Vagina (tissue), 2 donors: Measurements from ENCODE around the gene SLC17A1. TPM values are rescaled to one million over a fixed set of nuclear protein-coding genes. Genes with fewer than 3 reads are reported as not detected.

Experiments
- DNase-seq, 2 donors: peaks; one replicate each; pipeline ENCODE4 v3.0.0-alpha.2; 2017; ENCODE audit errors: extremely low spot score in 2 of 2
- H3K27ac ChIP-seq: fragments of 200-600 bp; sonication (generic); one replicate; pipeline ENCODE4 v1.5.1; 2019
- H3K27me3 ChIP-seq: fragments of 200-600 bp; sonication (generic); one replicate; pipeline ENCODE4 v1.5.1; 2019
- H3K36me3 ChIP-seq, 2 donors: fragments of 200-600 bp; sonication (generic); one replicate each; pipeline ENCODE4 v1.5.1; 2017 to 2019
- H3K4me1 ChIP-seq: fragments of 200-600 bp; sonication (generic); one replicate; pipeline ENCODE4 v1.5.1; 2019
- H3K4me3 ChIP-seq, 2 donors: fragments of 200-600 bp; sonication (generic); 1 replicate in 1 of 2; 2 replicates in 1 of 2; pipeline ENCODE4 v1.5.1; 2016 to 2019
- H3K9me3 ChIP-seq: fragments of 200-600 bp; sonication (generic); one replicate; pipeline ENCODE4 v1.5.1; 2019
- CTCF ChIP-seq, 3 experiments: fragments of 450-650 bp in 2 of 3; fragments of 200-600 bp in 1 of 3; sonication (generic) in 1 of 3; IDR thresholded peaks; one replicate each; pipeline ENCODE4 v1.5.1; 2017 to 2019; ENCODE audit warnings: antibody characterized with exemption in 3 of 3, mild to moderate bottlenecking in 2 of 3, moderate library complexity in 2 of 3
- POLR2A ChIP-seq, 2 donors: fragments of 450-650 bp; IDR thresholded peaks; one replicate each; pipeline ENCODE4 v1.6.1; 2017; ENCODE audit warnings: antibody characterized with exemption in 2 of 2, mild to moderate bottlenecking in 2 of 2, moderate library complexity in 2 of 2
- POLR2AphosphoS5 ChIP-seq, 2 donors: sonication (generic); formaldehyde crosslinking; IDR thresholded peaks; one replicate each; pipeline ENCODE4 v1.9.0; 2017; ENCODE audit warnings: antibody characterized with exemption in 2 of 2, mild to moderate bottlenecking in 2 of 2, low read depth in 1 of 2; ENCODE audit not compliant: insufficient read depth in 1 of 2
- intact Hi-C: fragments of 100-400 bp; cut with DNase I; formaldehyde crosslinking; loops from one replicate; pipeline ENCODE4 v1.15.1; 2023
- total RNA-seq: library from RNA; depleted of rRNA; stranded (reverse); fragments of >200 nt; gene quantifications from one replicate; pipeline ENCODE4 v1.2.3, GENCODE V29; 2016

The SLC17A1 gene
- total RNA-seq, 1 donor from 2014 or later, result not detected

- no peaks in the 10 kb centered on the region for H3K36me3 ChIP-seq
- H3K27ac ChIP-seq, result no peak overlapping the region
- no peaks in the 10 kb centered on the region for H3K27me3 ChIP-seq
- intact Hi-C loops, result no loop called here
- no peak for DNase-seq
- H3K4me1 ChIP-seq, result no peaks in the 10 kb centered on the region
- H3K9me3 ChIP-seq, result no peaks in the 10 kb centered on the region
- TF ChIP-seq CTCF (IDR thresholded peaks at IDR 0.05), result no peak
- no peak for TF ChIP-seq POLR2AphosphoS5 (IDR thresholded peaks at IDR 0.05; ENCODE audit: insufficient read depth in 1 of 2, low read depth in 1 of 2)
- TF ChIP-seq POLR2A (IDR thresholded peaks at IDR 0.05), result no peak
- H3K4me3 ChIP-seq, result no peak overlapping the region
Measured at GRCh38 chr6:25794784-25795183, 37.1 kb downstream of the SLC17A1 start.

- Histone ChIP-seq H3K27me3 (no peaks in the 10 kb centered on the region), H3K4me3 (no peak overlapping the region), H3K4me1 (no peaks in the 10 kb centered on the region), H3K27ac (no peak overlapping the region), H3K9me3 (no peaks in the 10 kb centered on the region), H3K36me3 (no peaks in the 10 kb centered on the region)
- intact Hi-C loops, result no loop called here
- no peak for DNase-seq
- TF ChIP-seq POLR2A (IDR thresholded peaks at IDR 0.05) (no peak), POLR2AphosphoS5 (IDR thresholded peaks at IDR 0.05; ENCODE audit: insufficient read depth in 1 of 2, low read depth in 1 of 2) (no peak), CTCF (IDR thresholded peaks at IDR 0.05) (no peak)
Measured at GRCh38 chr6:25793970-25794369, 37.9 kb downstream of the SLC17A1 start.

GRCh38 chr6:25792016-25792415 lies 39.8 kb downstream of the SLC17A1 start:
- DNase-seq, result no peak
- H3K27me3 ChIP-seq, result no peaks in the 10 kb centered on the region
- no peaks in the 10 kb centered on the region for H3K4me1 ChIP-seq
- intact Hi-C loops, result no loop called here
- H3K27ac ChIP-seq, result no peak overlapping the region
- no peak for TF ChIP-seq CTCF (IDR thresholded peaks at IDR 0.05)
- no peak for TF ChIP-seq POLR2AphosphoS5 (IDR thresholded peaks at IDR 0.05; ENCODE audit: insufficient read depth in 1 of 2, low read depth in 1 of 2)
- no peak for TF ChIP-seq POLR2A (IDR thresholded peaks at IDR 0.05)
- H3K9me3 ChIP-seq, result no peaks in the 10 kb centered on the region
- H3K36me3 ChIP-seq, result no peaks in the 10 kb centered on the region
- no peak overlapping the region for H3K4me3 ChIP-seq

- no peak for DNase-seq
- Histone ChIP-seq H3K4me3 (no peak overlapping the region), H3K27me3 (no peaks in the 10 kb centered on the region), H3K4me1 (no peaks in the 10 kb centered on the region), H3K27ac (no peak overlapping the region), H3K36me3 (no peaks in the 10 kb centered on the region), H3K9me3 (no peaks in the 10 kb centered on the region)
- intact Hi-C loops, result no loop called here
- TF ChIP-seq CTCF (IDR thresholded peaks at IDR 0.05) (no peak), POLR2AphosphoS5 (IDR thresholded peaks at IDR 0.05; ENCODE audit: insufficient read depth in 1 of 2, low read depth in 1 of 2) (no peak), POLR2A (IDR thresholded peaks at IDR 0.05) (no peak)
Measured at GRCh38 chr6:25789475-25789874, 42.4 kb downstream of the SLC17A1 start.

GRCh38 chr6:25788305-25788922 lies 43.4 kb downstream of the SLC17A1 start:
- Histone ChIP-seq H3K4me3 (no peak overlapping the region), H3K27me3 (no peaks in the 10 kb centered on the region), H3K9me3 (no peaks in the 10 kb centered on the region), H3K4me1 (no peaks in the 10 kb centered on the region), H3K36me3 (no peaks in the 10 kb centered on the region), H3K27ac (no peak overlapping the region)
- intact Hi-C loops, result no loop called here
- DNase-seq, result no peak
- TF ChIP-seq POLR2A (IDR thresholded peaks at IDR 0.05) (no peak), POLR2AphosphoS5 (IDR thresholded peaks at IDR 0.05; ENCODE audit: insufficient read depth in 1 of 2, low read depth in 1 of 2) (no peak), CTCF (IDR thresholded peaks at IDR 0.05) (peak in 1 of 3 experiments; percentile 17)
